Fibroblast of lung (primary cell): ENCODE results near the gene TCF7L1.

Source experiments
- CTCF ChIP-seq, 2 donors: IDR thresholded peaks in 1 of 2; conservative IDR thresholded peaks in 1 of 2; 1 replicate in 1 of 2; 2 replicates in 1 of 2; pipeline ENCODE4 v1.5.1; 2011 to 2012; ENCODE audit warnings: low read length in 2 of 2, control low read depth in 1 of 2, inconsistent platforms in 1 of 2, low read depth in 1 of 2, mild to moderate bottlenecking in 1 of 2
- EZH2 ChIP-seq: IDR thresholded peaks from 2 replicates; pipeline ENCODE4 v1.5.1; 2012; ENCODE audit warnings: low read length, control low read depth, mild to moderate bottlenecking; ENCODE audit errors: missing control alignments

DNA sequence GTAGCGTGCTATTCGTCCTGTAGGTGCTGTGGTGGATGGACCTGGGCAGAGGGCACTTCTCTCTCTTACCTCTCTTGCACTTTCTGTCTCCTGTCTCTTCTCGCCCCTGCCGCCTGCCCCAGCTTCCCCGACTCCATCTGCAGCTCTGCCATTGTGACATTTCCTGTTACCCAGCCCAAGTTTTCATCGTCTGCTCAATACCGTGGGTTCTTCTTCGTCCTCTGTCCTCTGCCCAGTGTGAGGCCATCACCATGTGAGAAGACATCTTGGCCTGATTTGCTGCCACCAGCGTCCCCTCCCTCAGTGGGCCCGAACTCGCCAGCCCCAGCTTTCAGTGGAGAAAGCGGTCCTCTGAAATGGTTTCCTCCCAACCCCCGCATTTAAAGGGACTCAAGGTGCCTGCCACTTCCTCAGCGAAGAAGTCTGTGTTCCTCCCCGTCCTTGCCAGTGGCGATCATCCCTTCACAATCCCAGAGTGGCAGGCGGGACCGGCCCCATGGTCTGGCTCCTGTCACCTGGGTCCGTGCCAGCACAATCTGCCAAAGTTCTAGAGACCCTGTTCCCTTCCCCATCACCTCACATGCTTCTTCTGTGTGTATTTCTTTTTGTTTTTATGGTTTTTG, 176.6 kb downstream of the TCF7L1 start:
- TF ChIP-seq CTCF (conservative IDR thresholded peaks at IDR 0.05 in 1 of 2, IDR thresholded peaks at IDR 0.05 in 1 of 2; ENCODE audit: low read depth in 1 of 2, low read length in 2 of 2) (no peak), EZH2 (no peak)
